GM12892 (cell line): Measurements from ENCODE around the gene TMEM234.

ENCODE experiments used
- POLR2A ChIP-seq: IDR thresholded peaks from 2 replicates; pipeline ENCODE4 v1.6.1; 2011; ENCODE audit warnings: low read depth, low read length, control low read depth
- POLR2AphosphoS5 ChIP-seq: IDR thresholded peaks from 2 replicates; pipeline ENCODE4 v1.6.1; 2011; ENCODE audit warnings: low read depth, low read length, control low read depth

GRCh38 chr1:32197074-32197473 is 25.1 kb downstream of the TMEM234 start:
- TF ChIP-seq POLR2AphosphoS5 = no peak; the same call in 1 of the 2 replicates
- TF ChIP-seq POLR2A = no peak
